Nephron (organoid): ENCODE measurements around the gene CHCHD6.

Experiments
- H3K27ac Mint-ChIP-seq, 3 experiments: 2 replicates each; pipeline ENCODE4 v1.8.0; 2020; ENCODE audit warnings: mixed read lengths in 3 of 3, mild to moderate bottlenecking in 2 of 3, moderate library complexity in 1 of 3
- H3K27me3 Mint-ChIP-seq: 2 replicates; pipeline ENCODE4 v1.8.0; 2021; ENCODE audit warnings: low read depth, mild to moderate bottlenecking, moderate library complexity, mixed read lengths
- H3K36me3 Mint-ChIP-seq: 2 replicates; pipeline ENCODE4 v1.8.0; 2020; ENCODE audit warnings: low read depth, mixed read lengths
- H3K4me1 Mint-ChIP-seq: 2 replicates; pipeline ENCODE4 v1.8.0; 2020; ENCODE audit warnings: mixed read lengths
- H3K4me3 Mint-ChIP-seq, 3 experiments: 2 replicates each; pipeline ENCODE4 v1.8.0; 2020; ENCODE audit warnings: mild to moderate bottlenecking in 3 of 3, mixed read lengths in 3 of 3, moderate library complexity in 2 of 3
- H3K9me3 Mint-ChIP-seq: 2 replicates; pipeline ENCODE4 v1.8.0; 2020; ENCODE audit warnings: mixed read lengths
- CTCF ChIP-seq, 3 experiments: fragments of 200-600 bp; sonication (generic); IDR thresholded peaks; one replicate each; pipeline ENCODE4 v1.5.0; 2021; ENCODE audit warnings: antibody characterized with exemption in 3 of 3; ENCODE audit not compliant: unreplicated experiment in 3 of 3

The CHCHD6 gene

GRCh38 chr3:126758026-126758425, 54.0 kb downstream of the CHCHD6 start:
- Mint-ChIP-seq H3K4me1 (peaks cover 2% of the 10 kb centered on the region), H3K36me3 (no peaks in the 10 kb centered on the region)
- no peak for TF ChIP-seq CTCF (IDR thresholded peaks at IDR 0.05; ENCODE audit: unreplicated experiment in 3 of 3)

GRCh38 chr3:126758882-126759281, 54.8 kb downstream of the CHCHD6 start:
- no peaks in the 10 kb centered on the region for H3K27me3 Mint-ChIP-seq
- no peak for TF ChIP-seq CTCF (IDR thresholded peaks at IDR 0.05; ENCODE audit: unreplicated experiment in 3 of 3)
- H3K36me3 Mint-ChIP-seq: no peaks in the 10 kb centered on the region

More at GRCh38 chr3:126758026-126758425, 54.0 kb downstream of the CHCHD6 start:
- H3K4me3 Mint-ChIP-seq: no peak overlapping the region
- no peak overlapping the region for H3K27ac Mint-ChIP-seq
- no peaks in the 10 kb centered on the region for H3K9me3 Mint-ChIP-seq
- no peaks in the 10 kb centered on the region for H3K27me3 Mint-ChIP-seq

GRCh38 chr3:126760541-126760940, 56.5 kb downstream of the CHCHD6 start:
- no peaks in the 10 kb centered on the region for H3K9me3 Mint-ChIP-seq
- no peak overlapping the region for H3K4me3 Mint-ChIP-seq
- no peak overlapping the region for H3K27ac Mint-ChIP-seq

More at GRCh38 chr3:126758882-126759281, 54.8 kb downstream of the CHCHD6 start:
- no peak overlapping the region for H3K27ac Mint-ChIP-seq
- H3K4me1 Mint-ChIP-seq: no peaks in the 10 kb centered on the region
- no peak overlapping the region for H3K4me3 Mint-ChIP-seq
- H3K9me3 Mint-ChIP-seq: no peaks in the 10 kb centered on the region

GRCh38 chr3:126763035-126763434, 59.0 kb downstream of the CHCHD6 start:
- Mint-ChIP-seq H3K9me3 (peaks cover 3% of the 10 kb centered on the region), H3K36me3 (peaks cover 15% of the 10 kb centered on the region), H3K4me3 (no peak overlapping the region), H3K27me3 (no peaks in the 10 kb centered on the region), H3K27ac (no peak overlapping the region), H3K4me1 (no peaks in the 10 kb centered on the region)
- TF ChIP-seq CTCF (IDR thresholded peaks at IDR 0.05; ENCODE audit: unreplicated experiment in 3 of 3): no peak

More at GRCh38 chr3:126760541-126760940, 56.5 kb downstream of the CHCHD6 start:
- TF ChIP-seq CTCF (IDR thresholded peaks at IDR 0.05; ENCODE audit: unreplicated experiment in 3 of 3): no peak
- no peaks in the 10 kb centered on the region for H3K4me1 Mint-ChIP-seq
- H3K36me3 Mint-ChIP-seq: no peaks in the 10 kb centered on the region
- H3K27me3 Mint-ChIP-seq: no peaks in the 10 kb centered on the region

GRCh38 chr3:126765187-126766069, 61.4 kb downstream of the CHCHD6 start:
- Mint-ChIP-seq H3K4me1 (no peaks in the 10 kb centered on the region), H3K4me3 (no peak overlapping the region), H3K36me3 (peaks cover 18% of the 10 kb centered on the region), H3K27ac (no peak overlapping the region), H3K27me3 (no peaks in the 10 kb centered on the region), H3K9me3 (peaks cover 24% of the 10 kb centered on the region)
- TF ChIP-seq CTCF (IDR thresholded peaks at IDR 0.05; ENCODE audit: unreplicated experiment in 3 of 3): no peak

GRCh38 chr3:126766653-126767052, 62.6 kb downstream of the CHCHD6 start:
- no peak overlapping the region for H3K4me3 Mint-ChIP-seq
- no peak overlapping the region for H3K27ac Mint-ChIP-seq
- peaks cover 31% of the 10 kb centered on the region for H3K9me3 Mint-ChIP-seq
- TF ChIP-seq CTCF (IDR thresholded peaks at IDR 0.05; ENCODE audit: unreplicated experiment in 3 of 3): no peak
- H3K27me3 Mint-ChIP-seq: no peaks in the 10 kb centered on the region
- H3K4me1 Mint-ChIP-seq: no peaks in the 10 kb centered on the region
- H3K36me3 Mint-ChIP-seq: peaks cover 26% of the 10 kb centered on the region
